Measurements from ENCODE around the gene MAP4. TPM values are rescaled to one million over a fixed set of nuclear protein-coding genes. Genes with fewer than 3 reads are reported as not detected.

The MAP4 gene
- total RNA-seq, 4 donors from 2014 or later: 597 to 976 (median 687) TPM

- H3K36me3 ChIP-seq: peaks cover 0 to 89% of the 10 kb centered on the region in 2 donors
- H3K4me3 ChIP-seq: no peak overlapping the region
- H3K27ac ChIP-seq: peak overlapping the region in 3 of 4 donors; percentile 11 to 90 (median 24)
- in situ Hi-C loops (cut with MboI; ENCODE audit: low sequenced_read_pairs in 4 of 4): no loop called here
- DNase-seq (peak in 1 of 2 donors; percentile 54), ATAC-seq (no peak)
- no peaks in the 10 kb centered on the region for H3K9me3 ChIP-seq
- intact Hi-C loops (cut with DNase I; ENCODE audit: low total_unique reads): no loop called here
- H3K4me1 ChIP-seq: no peaks in the 10 kb centered on the region
- TF ChIP-seq POLR2A (IDR thresholded peaks at IDR 0.05) (no peak), CTCF (IDR thresholded peaks at IDR 0.05 in 4 of 5, conservative IDR thresholded peaks at IDR 0.05 in 1 of 5) (no peak)
- no peaks in the 10 kb centered on the region for H3K27me3 ChIP-seq
These were observed 169.0 kb downstream of the MAP4 start for GRCh38 chr3:47847260-47847659.

- no peak for DNase-seq
- H3K36me3 ChIP-seq: peaks cover 0 to 89% of the 10 kb centered on the region in 2 donors
- TF ChIP-seq CTCF (IDR thresholded peaks at IDR 0.05 in 4 of 5, conservative IDR thresholded peaks at IDR 0.05 in 1 of 5): no peak
- TF ChIP-seq POLR2A (IDR thresholded peaks at IDR 0.05): no peak
- peak in 1 of 2 donors; percentile 21 for ATAC-seq
- in situ Hi-C loops (cut with MboI; ENCODE audit: low sequenced_read_pairs in 4 of 4): no loop called here
- no peaks in the 10 kb centered on the region for H3K9me3 ChIP-seq
- H3K27me3 ChIP-seq: no peaks in the 10 kb centered on the region
- H3K4me1 ChIP-seq: no peaks in the 10 kb centered on the region
- H3K4me3 ChIP-seq: no peak overlapping the region
- H3K27ac ChIP-seq: peak overlapping the region in 3 of 4 donors; percentile 24 to 90 (median 33)
- intact Hi-C loops (cut with DNase I; ENCODE audit: low total_unique reads): no loop called here
These were observed 169.4 kb downstream of the MAP4 start for GRCh38 chr3:47846880-47847248.

DNA sequence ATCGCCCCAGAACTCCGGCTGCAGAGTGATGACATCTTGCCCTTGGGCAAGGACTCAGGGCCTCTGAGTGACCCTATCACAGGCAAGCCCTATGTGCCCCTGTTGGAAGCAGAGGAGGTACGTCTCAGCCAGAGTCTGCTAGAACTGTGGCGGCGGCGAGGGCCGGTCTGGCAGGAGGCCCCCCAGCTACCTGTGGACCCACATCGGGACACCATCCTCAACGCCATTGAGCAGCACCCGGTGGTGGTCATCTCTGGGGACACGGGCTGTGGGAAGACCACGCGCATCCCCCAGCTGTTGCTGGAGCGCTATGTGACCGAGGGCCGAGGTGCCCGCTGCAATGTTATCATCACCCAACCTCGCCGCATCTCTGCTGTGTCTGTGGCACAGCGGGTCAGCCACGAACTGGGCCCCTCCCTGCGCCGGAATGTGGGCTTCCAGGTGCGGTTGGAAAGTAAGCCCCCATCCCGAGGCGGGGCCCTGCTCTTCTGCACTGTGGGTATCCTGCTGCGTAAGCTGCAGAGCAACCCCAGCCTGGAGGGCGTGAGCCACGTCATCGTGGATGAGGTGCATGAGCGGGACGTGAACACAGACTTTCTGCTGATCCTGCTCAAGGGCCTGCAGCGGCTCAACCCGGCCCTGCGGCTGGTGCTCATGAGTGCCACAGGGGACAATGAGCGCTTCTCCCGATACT, 169.9 kb downstream of the MAP4 start:
- H3K36me3 ChIP-seq: peaks cover 0 to 89% of the 10 kb centered on the region in 2 donors
- ATAC-seq: no peak
- no peak overlapping the region for H3K4me3 ChIP-seq
- H3K27me3 ChIP-seq: no peaks in the 10 kb centered on the region
- in situ Hi-C loops (cut with MboI; ENCODE audit: low sequenced_read_pairs in 4 of 4) (no loop called here), intact Hi-C loops (cut with DNase I; ENCODE audit: low total_unique reads) (no loop called here)
- no peaks in the 10 kb centered on the region for H3K9me3 ChIP-seq
- TF ChIP-seq POLR2A (IDR thresholded peaks at IDR 0.05) (no peak), CTCF (IDR thresholded peaks at IDR 0.05 in 4 of 5, conservative IDR thresholded peaks at IDR 0.05 in 1 of 5) (no peak)
- H3K4me1 ChIP-seq: no peaks in the 10 kb centered on the region
- DNase-seq: no peak
- peak overlapping the region in 3 of 4 donors; percentile 24 to 90 (median 33) for H3K27ac ChIP-seq

- in situ Hi-C loops (cut with MboI; ENCODE audit: low sequenced_read_pairs in 4 of 4): no loop called here
- no peak overlapping the region for H3K4me3 ChIP-seq
- intact Hi-C loops (cut with DNase I; ENCODE audit: low total_unique reads): no loop called here
- H3K27me3 ChIP-seq: no peaks in the 10 kb centered on the region
- H3K27ac ChIP-seq: peak overlapping the region in 1 of 4 donors; percentile 25
- TF ChIP-seq CTCF (IDR thresholded peaks at IDR 0.05 in 4 of 5, conservative IDR thresholded peaks at IDR 0.05 in 1 of 5): no peak
- TF ChIP-seq POLR2A (IDR thresholded peaks at IDR 0.05): no peak
- peaks cover 0 to 71% of the 10 kb centered on the region in 2 donors for H3K36me3 ChIP-seq
- no peak for ATAC-seq
- H3K4me1 ChIP-seq: no peaks in the 10 kb centered on the region
- DNase-seq: no peak
- H3K9me3 ChIP-seq: no peaks in the 10 kb centered on the region
These were observed 174.3 kb downstream of the MAP4 start for GRCh38 chr3:47841786-47842349.
